B cell (primary cell): ENCODE results near the gene CHKB.

Experiments
- CTCF ChIP-seq: fragments of 200-600 bp; IDR thresholded peaks from one replicate; pipeline ENCODE4 v1.8.0; 2022; ENCODE audit warnings: antibody characterized with exemption, mild to moderate bottlenecking
- EZH2 ChIP-seq: IDR thresholded peaks from 2 replicates; pipeline ENCODE4 v1.6.1; 2012; ENCODE audit warnings: borderline replicate concordance, low read depth, mild to moderate bottlenecking, moderate library complexity, low read length; ENCODE audit not compliant: insufficient read depth, poor library complexity, severe bottlenecking

DNA sequence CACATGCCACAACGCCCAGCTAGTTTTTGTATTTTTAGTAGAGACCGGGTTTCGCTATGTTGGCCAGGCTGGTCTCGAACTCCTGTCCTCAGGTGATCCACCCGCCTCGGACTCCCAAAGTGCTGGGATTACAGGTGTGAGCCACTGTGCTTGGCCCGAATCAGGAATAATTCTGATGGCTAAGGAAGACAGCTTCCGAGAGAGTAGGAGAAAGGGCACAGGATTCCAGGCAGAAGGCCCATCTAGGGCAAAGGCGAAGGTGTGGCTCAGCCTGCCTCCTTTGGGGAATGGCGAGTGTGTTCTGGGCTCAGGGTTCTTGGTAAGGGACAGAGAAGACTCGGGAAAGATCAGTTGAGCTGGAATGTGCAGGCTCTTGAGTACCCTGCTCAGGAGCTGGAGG lies 18.4 kb downstream of the CHKB start:
- TF ChIP-seq CTCF (no peak), EZH2 (no peak)
